T-helper 2 cell treated with Interferon-gamma antibody and Interleukin-4, amounts not matched to agents 5 μg/mL and 100 μg/mL, for 36 hours (primary cell): Measurements from ENCODE around the gene HAO2.

Experiments used
- DNase-seq: peaks from one replicate; pipeline ENCODE4 v3.0.0; 2021; ENCODE audit warnings: low spot score
- H3K27ac Mint-ChIP-seq: one replicate; pipeline ENCODE4 v1.8.0; 2021; ENCODE audit warnings: mild to moderate bottlenecking, mixed read lengths
- H3K27me3 Mint-ChIP-seq: one replicate; pipeline ENCODE4 v1.8.0; 2021; ENCODE audit warnings: low read depth, mixed read lengths
- H3K36me3 Mint-ChIP-seq: one replicate; pipeline ENCODE4 v1.8.0; 2021; ENCODE audit warnings: low read depth, mixed read lengths
- H3K4me1 Mint-ChIP-seq: one replicate; pipeline ENCODE4 v1.8.0; 2021; ENCODE audit warnings: low read depth, mixed read lengths
- H3K4me3 Mint-ChIP-seq: one replicate; pipeline ENCODE4 v1.8.0; 2022; ENCODE audit warnings: mild to moderate bottlenecking, moderate library complexity, mixed read lengths
- H3K9me3 Mint-ChIP-seq: one replicate; pipeline ENCODE4 v1.8.0; 2021; ENCODE audit warnings: mixed read lengths

HAO2 gene

GRCh38 chr1:119379117-119379516 lies 10.5 kb downstream of the HAO2 start:
- Mint-ChIP-seq H3K4me3 (no peak overlapping the region), H3K9me3 (no peaks in the 10 kb centered on the region), H3K27me3 (peaks cover 5% of the 10 kb centered on the region), H3K4me1 (no peaks in the 10 kb centered on the region), H3K27ac (no peak overlapping the region), H3K36me3 (no peaks in the 10 kb centered on the region)
- no peak for DNase-seq

- Mint-ChIP-seq H3K4me3 (no peak overlapping the region), H3K4me1 (no peaks in the 10 kb centered on the region), H3K36me3 (no peaks in the 10 kb centered on the region), H3K27me3 (no peaks in the 10 kb centered on the region), H3K9me3 (no peaks in the 10 kb centered on the region), H3K27ac (no peak overlapping the region)
- no peak for DNase-seq
These were observed 11.7 kb downstream of the HAO2 start for GRCh38 chr1:119380304-119380703.

GRCh38 chr1:119380983-119381662 lies 12.5 kb downstream of the HAO2 start:
- Mint-ChIP-seq H3K36me3 (no peaks in the 10 kb centered on the region), H3K27me3 (no peaks in the 10 kb centered on the region), H3K27ac (no peak overlapping the region), H3K4me3 (no peak overlapping the region), H3K9me3 (no peaks in the 10 kb centered on the region), H3K4me1 (no peaks in the 10 kb centered on the region)
- DNase-seq = no peak

GRCh38 chr1:119384591-119384990 lies 16.0 kb downstream of the HAO2 start:
- Mint-ChIP-seq H3K27me3 (no peaks in the 10 kb centered on the region), H3K4me1 (no peaks in the 10 kb centered on the region), H3K27ac (no peak overlapping the region), H3K36me3 (no peaks in the 10 kb centered on the region), H3K4me3 (no peak overlapping the region), H3K9me3 (no peaks in the 10 kb centered on the region)
- no peak for DNase-seq

- Mint-ChIP-seq H3K36me3 (no peaks in the 10 kb centered on the region), H3K9me3 (no peaks in the 10 kb centered on the region), H3K27ac (no peak overlapping the region), H3K4me3 (no peak overlapping the region), H3K4me1 (no peaks in the 10 kb centered on the region), H3K27me3 (peaks cover 2% of the 10 kb centered on the region)
- no peak for DNase-seq
These were observed 17.1 kb downstream of the HAO2 start for GRCh38 chr1:119385650-119386049.

GRCh38 chr1:119387858-119388257 lies 19.3 kb downstream of the HAO2 start:
- DNase-seq = no peak
- Mint-ChIP-seq H3K9me3 (no peaks in the 10 kb centered on the region), H3K27me3 (peaks cover 2% of the 10 kb centered on the region), H3K4me3 (no peak overlapping the region), H3K36me3 (no peaks in the 10 kb centered on the region), H3K4me1 (no peaks in the 10 kb centered on the region), H3K27ac (no peak overlapping the region)

- H3K4me3 Mint-ChIP-seq = no peak overlapping the region
- H3K4me1 Mint-ChIP-seq = no peaks in the 10 kb centered on the region
- DNase-seq = no peak
- H3K36me3 Mint-ChIP-seq = no peaks in the 10 kb centered on the region
- no peaks in the 10 kb centered on the region for H3K9me3 Mint-ChIP-seq
- no peak overlapping the region for H3K27ac Mint-ChIP-seq
- H3K27me3 Mint-ChIP-seq = peaks cover 2% of the 10 kb centered on the region
These were observed 19.9 kb downstream of the HAO2 start for GRCh38 chr1:119388450-119388849.

- Mint-ChIP-seq H3K4me1 (no peaks in the 10 kb centered on the region), H3K9me3 (no peaks in the 10 kb centered on the region), H3K27ac (no peak overlapping the region), H3K27me3 (peaks cover 2% of the 10 kb centered on the region), H3K36me3 (no peaks in the 10 kb centered on the region), H3K4me3 (no peak overlapping the region)
- DNase-seq = no peak
These were observed 21.9 kb downstream of the HAO2 start for GRCh38 chr1:119390526-119390925.

GRCh38 chr1:119391749-119392148 lies 23.2 kb downstream of the HAO2 start:
- Mint-ChIP-seq H3K4me3 (no peak overlapping the region), H3K36me3 (no peaks in the 10 kb centered on the region), H3K9me3 (no peaks in the 10 kb centered on the region), H3K27me3 (peaks cover 2% of the 10 kb centered on the region), H3K4me1 (no peaks in the 10 kb centered on the region), H3K27ac (no peak overlapping the region)
- DNase-seq = no peak

GRCh38 chr1:119394085-119394484 lies 25.5 kb downstream of the HAO2 start:
- Mint-ChIP-seq H3K4me3 (no peak overlapping the region), H3K27ac (no peak overlapping the region), H3K4me1 (no peaks in the 10 kb centered on the region), H3K27me3 (peaks cover 2% of the 10 kb centered on the region), H3K9me3 (no peaks in the 10 kb centered on the region), H3K36me3 (no peaks in the 10 kb centered on the region)
- no peak for DNase-seq

- Mint-ChIP-seq H3K4me1 (no peaks in the 10 kb centered on the region), H3K36me3 (no peaks in the 10 kb centered on the region), H3K27me3 (no peaks in the 10 kb centered on the region), H3K27ac (no peak overlapping the region), H3K4me3 (no peak overlapping the region), H3K9me3 (no peaks in the 10 kb centered on the region)
- no peak for DNase-seq
These were observed 28.4 kb downstream of the HAO2 start for GRCh38 chr1:119396982-119397381.

GRCh38 chr1:119397986-119398385 lies 29.4 kb downstream of the HAO2 start:
- Mint-ChIP-seq H3K27ac (no peak overlapping the region), H3K4me1 (no peaks in the 10 kb centered on the region), H3K27me3 (no peaks in the 10 kb centered on the region), H3K9me3 (no peaks in the 10 kb centered on the region), H3K36me3 (no peaks in the 10 kb centered on the region), H3K4me3 (no peak overlapping the region)
- DNase-seq = no peak

GRCh38 chr1:119404736-119405135 lies 36.2 kb downstream of the HAO2 start:
- H3K4me1 Mint-ChIP-seq = no peaks in the 10 kb centered on the region
- no peak for DNase-seq
- H3K4me3 Mint-ChIP-seq = no peak overlapping the region
- no peaks in the 10 kb centered on the region for H3K36me3 Mint-ChIP-seq
- no peak overlapping the region for H3K27ac Mint-ChIP-seq
- no peaks in the 10 kb centered on the region for H3K27me3 Mint-ChIP-seq
- H3K9me3 Mint-ChIP-seq = no peaks in the 10 kb centered on the region

- Mint-ChIP-seq H3K27ac (no peak overlapping the region), H3K9me3 (no peaks in the 10 kb centered on the region), H3K4me3 (no peak overlapping the region), H3K4me1 (no peaks in the 10 kb centered on the region), H3K36me3 (no peaks in the 10 kb centered on the region), H3K27me3 (peaks cover 3% of the 10 kb centered on the region)
- no peak for DNase-seq
These were observed 41.1 kb downstream of the HAO2 start for GRCh38 chr1:119409731-119410130.

GRCh38 chr1:119410961-119411360 lies 42.4 kb downstream of the HAO2 start:
- DNase-seq = no peak
- Mint-ChIP-seq H3K9me3 (no peaks in the 10 kb centered on the region), H3K4me3 (no peak overlapping the region), H3K36me3 (no peaks in the 10 kb centered on the region), H3K4me1 (no peaks in the 10 kb centered on the region), H3K27me3 (peaks cover 3% of the 10 kb centered on the region), H3K27ac (no peak overlapping the region)
